Loucy (cell line): ENCODE measurements around the gene SLC6A9.

Experiments
- H2AFZ ChIP-seq: fragments of 200-600 bp; sonication (generic); 2 replicates; pipeline ENCODE4 v1.6.0; 2016; ENCODE audit warnings: antibody characterized with exemption, mild to moderate bottlenecking, low read length, moderate library complexity
- H3F3A ChIP-seq: fragments of 200-600 bp; 2 replicates; pipeline ENCODE4 v1.6.0; 2016; ENCODE audit warnings: antibody characterized with exemption, low read depth, mild to moderate bottlenecking
- H3K27me3 ChIP-seq: fragments of 200-600 bp; sonication (generic); 2 replicates; pipeline ENCODE4 v1.6.1; 2014; ENCODE audit warnings: low read length, mild to moderate bottlenecking; ENCODE audit not compliant: insufficient read depth, poor library complexity, severe bottlenecking
- H3K36me3 ChIP-seq: fragments of 200-600 bp; sonication (generic); 2 replicates; pipeline ENCODE4 v1.6.1; 2016; ENCODE audit warnings: low read length; ENCODE audit not compliant: insufficient read depth
- H3K4me1 ChIP-seq: fragments of 200-600 bp; sonication (generic); 2 replicates; pipeline ENCODE4 v1.5.1; 2014; ENCODE audit warnings: low read length, mild to moderate bottlenecking; ENCODE audit not compliant: insufficient read depth, poor library complexity, severe bottlenecking
- H3K4me2 ChIP-seq: fragments of 200-600 bp; sonication (generic); 2 replicates; pipeline ENCODE4 v1.6.0; 2014; ENCODE audit warnings: antibody characterized with exemption, low read length, low read depth, mild to moderate bottlenecking; ENCODE audit not compliant: poor library complexity, severe bottlenecking
- H3K4me3 ChIP-seq: fragments of 200-600 bp; sonication (generic); 2 replicates; pipeline ENCODE4 v1.5.1; 2014; ENCODE audit warnings: low read length, mild to moderate bottlenecking, mixed read lengths; ENCODE audit not compliant: poor library complexity, severe bottlenecking
- H3K79me2 ChIP-seq: fragments of 200-600 bp; sonication (generic); 2 replicates; pipeline ENCODE4 v1.6.1; 2014; ENCODE audit warnings: low read length; ENCODE audit not compliant: insufficient read depth
- H3K9ac ChIP-seq: fragments of 200-600 bp; sonication (generic); 2 replicates; pipeline ENCODE4 v1.6.0; 2014; ENCODE audit warnings: mild to moderate bottlenecking, low read depth, low read length, moderate library complexity; ENCODE audit not compliant: poor library complexity, severe bottlenecking
- H3K9me2 ChIP-seq: fragments of 200-600 bp; sonication (generic); replicated peaks from 2 replicates; pipeline ENCODE4 v1.6.1; 2016; ENCODE audit warnings: low read depth, low read length, mixed read lengths
- H3K9me3 ChIP-seq: fragments of 200-600 bp; sonication (generic); 2 replicates; pipeline ENCODE4 v1.6.1; 2014; ENCODE audit warnings: mild to moderate bottlenecking, antibody characterized with exemption, low read length, low read depth; ENCODE audit not compliant: insufficient read depth
- H4K20me1 ChIP-seq: fragments of 200-600 bp; sonication (generic); 2 replicates; pipeline ENCODE4 v1.6.0; 2014; ENCODE audit warnings: antibody characterized with exemption, low read length, mild to moderate bottlenecking; ENCODE audit not compliant: insufficient read depth, poor library complexity, severe bottlenecking
- EZH2phosphoT487 ChIP-seq: fragments of 200-600 bp; IDR thresholded peaks from 2 replicates; pipeline ENCODE4 v1.6.1; 2018; ENCODE audit warnings: antibody characterized with exemption, mild to moderate bottlenecking, moderate library complexity, borderline replicate concordance
- TF ChIP-seq, protein P1 (sequence below): fragments of 200-600 bp; sonication (generic); conservative IDR thresholded peaks from 2 replicates; pipeline ENCODE4 v1.5.1; 2014; ENCODE audit warnings: mild to moderate bottlenecking, antibody characterized with exemption, low read length

Gene SLC6A9

GRCh38 chr1:43963006-43963405 is 68.3 kb downstream of the SLC6A9 start:
- H3K4me3 ChIP-seq = no peak overlapping the region
- no peak for TF ChIP-seq EZH2phosphoT487
- TF ChIP-seq, protein P1, sequence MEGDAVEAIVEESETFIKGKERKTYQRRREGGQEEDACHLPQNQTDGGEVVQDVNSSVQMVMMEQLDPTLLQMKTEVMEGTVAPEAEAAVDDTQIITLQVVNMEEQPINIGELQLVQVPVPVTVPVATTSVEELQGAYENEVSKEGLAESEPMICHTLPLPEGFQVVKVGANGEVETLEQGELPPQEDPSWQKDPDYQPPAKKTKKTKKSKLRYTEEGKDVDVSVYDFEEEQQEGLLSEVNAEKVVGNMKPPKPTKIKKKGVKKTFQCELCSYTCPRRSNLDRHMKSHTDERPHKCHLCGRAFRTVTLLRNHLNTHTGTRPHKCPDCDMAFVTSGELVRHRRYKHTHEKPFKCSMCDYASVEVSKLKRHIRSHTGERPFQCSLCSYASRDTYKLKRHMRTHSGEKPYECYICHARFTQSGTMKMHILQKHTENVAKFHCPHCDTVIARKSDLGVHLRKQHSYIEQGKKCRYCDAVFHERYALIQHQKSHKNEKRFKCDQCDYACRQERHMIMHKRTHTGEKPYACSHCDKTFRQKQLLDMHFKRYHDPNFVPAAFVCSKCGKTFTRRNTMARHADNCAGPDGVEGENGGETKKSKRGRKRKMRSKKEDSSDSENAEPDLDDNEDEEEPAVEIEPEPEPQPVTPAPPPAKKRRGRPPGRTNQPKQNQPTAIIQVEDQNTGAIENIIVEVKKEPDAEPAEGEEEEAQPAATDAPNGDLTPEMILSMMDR = no peak
- no peaks in the 10 kb centered on the region for H3K27me3 ChIP-seq
- H3K79me2 ChIP-seq = no peaks in the 10 kb centered on the region
- no peaks in the 10 kb centered on the region for H3F3A ChIP-seq
- no peaks in the 10 kb centered on the region for H4K20me1 ChIP-seq
- no peak overlapping the region for H3K4me2 ChIP-seq
- no peaks in the 10 kb centered on the region for H3K9me2 ChIP-seq
- no peaks in the 10 kb centered on the region for H3K9me3 ChIP-seq
- no peaks in the 10 kb centered on the region for H3K36me3 ChIP-seq
- no peaks in the 10 kb centered on the region for H3K4me1 ChIP-seq
- H2AFZ ChIP-seq = no peak overlapping the region
- H3K9ac ChIP-seq = no peak overlapping the region

- H3K36me3 ChIP-seq = no peaks in the 10 kb centered on the region
- no peak overlapping the region for H3K9ac ChIP-seq
- H3K27me3 ChIP-seq = no peaks in the 10 kb centered on the region
- H2AFZ ChIP-seq = no peak overlapping the region
- no peak overlapping the region for H3K4me3 ChIP-seq
- no peaks in the 10 kb centered on the region for H3K9me2 ChIP-seq
- H3K4me2 ChIP-seq = no peak overlapping the region
- no peaks in the 10 kb centered on the region for H3K4me1 ChIP-seq
- no peaks in the 10 kb centered on the region for H3K9me3 ChIP-seq
- no peaks in the 10 kb centered on the region for H3K79me2 ChIP-seq
- H3F3A ChIP-seq = no peaks in the 10 kb centered on the region
- no peak for TF ChIP-seq EZH2phosphoT487
- TF ChIP-seq, protein P1 = no peak
- H4K20me1 ChIP-seq = no peaks in the 10 kb centered on the region
Measured at GRCh38 chr1:43962324-43962723, 68.9 kb downstream of the SLC6A9 start.

DNA sequence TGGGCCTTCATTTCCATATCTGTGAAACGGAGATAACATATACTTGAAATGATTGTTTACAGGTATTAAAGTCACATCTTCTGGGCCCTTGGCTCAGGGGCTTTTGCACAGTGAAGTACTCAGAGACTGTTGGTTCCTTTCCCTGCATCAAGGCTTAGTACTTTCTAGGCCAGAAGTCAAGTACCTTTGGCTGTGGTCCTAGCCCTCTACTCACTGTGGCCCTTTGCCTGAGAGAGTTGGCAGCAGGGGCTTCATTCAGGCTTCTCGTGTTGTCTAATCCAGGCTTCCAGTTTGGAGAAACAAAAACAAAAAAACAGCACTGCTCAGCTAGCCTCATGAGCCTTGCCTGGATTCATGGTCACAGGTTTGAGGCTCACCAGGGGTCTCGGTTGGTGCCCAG is 69.6 kb downstream of the SLC6A9 start:
- no peak overlapping the region for H3K4me3 ChIP-seq
- no peak overlapping the region for H2AFZ ChIP-seq
- H3K36me3 ChIP-seq = no peaks in the 10 kb centered on the region
- H3K9me2 ChIP-seq = no peaks in the 10 kb centered on the region
- no peaks in the 10 kb centered on the region for H3K9me3 ChIP-seq
- H3K27me3 ChIP-seq = no peaks in the 10 kb centered on the region
- H3K4me2 ChIP-seq = no peak overlapping the region
- H3K9ac ChIP-seq = no peak overlapping the region
- TF ChIP-seq, protein P1 = no peak
- no peak for TF ChIP-seq EZH2phosphoT487
- no peaks in the 10 kb centered on the region for H4K20me1 ChIP-seq
- H3K79me2 ChIP-seq = no peaks in the 10 kb centered on the region
- H3F3A ChIP-seq = no peaks in the 10 kb centered on the region
- H3K4me1 ChIP-seq = no peaks in the 10 kb centered on the region
